ENCODE measurements around the gene ITFG1. TPM values are rescaled to one million over a fixed set of nuclear protein-coding genes. Genes with fewer than 3 reads are reported as not detected.

Gene ITFG1
- total and polyA plus RNA-seq, 2 of the 13 experiments (the other 11 are each of a cell fraction or from before 2014, with no cell fraction given): 74.5 to 150 TPM

DNA sequence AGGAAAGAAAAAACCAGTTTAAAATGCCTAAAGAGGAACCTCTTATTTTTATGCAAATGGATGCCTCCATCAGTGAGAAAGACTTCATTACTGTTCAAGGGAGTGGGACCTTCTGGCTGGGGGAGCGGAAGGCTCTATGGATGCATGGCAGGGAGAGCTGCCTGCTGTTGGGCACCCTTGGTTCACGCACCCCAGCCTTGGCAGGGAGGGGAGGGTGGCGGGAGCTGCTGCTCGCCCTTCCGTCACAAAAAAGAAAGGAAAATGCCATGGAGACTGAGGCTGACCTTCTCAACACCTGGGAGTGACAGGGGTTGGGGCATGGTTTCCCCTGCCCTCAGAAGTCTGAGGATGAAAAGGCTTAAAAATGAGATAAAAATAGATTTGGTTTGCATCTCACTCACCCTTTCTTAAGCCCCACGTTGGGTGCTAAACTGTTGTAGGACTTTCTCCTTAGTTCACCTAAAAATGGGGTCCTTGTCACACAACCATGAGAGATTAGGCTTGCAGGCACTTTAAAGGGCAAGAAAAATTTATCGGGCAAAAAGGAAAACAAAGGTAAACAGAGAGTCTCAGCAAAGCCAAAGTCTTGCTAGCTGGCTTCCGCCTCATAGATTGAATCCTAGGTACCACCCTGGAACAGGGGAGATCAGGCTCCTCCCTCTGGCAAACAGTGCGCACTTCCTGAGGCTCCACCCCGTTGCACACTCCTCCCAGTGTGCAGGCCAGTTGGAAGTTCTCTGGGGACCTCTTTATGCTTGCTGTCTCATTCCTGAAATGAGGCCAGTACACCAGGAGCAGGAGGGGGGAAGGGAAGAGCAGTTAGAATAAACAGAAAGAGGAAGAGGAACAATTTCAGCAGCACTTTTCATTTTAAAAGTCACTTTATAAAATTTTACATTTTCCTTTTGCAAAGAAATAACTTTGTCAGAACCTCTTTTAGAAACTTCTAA is 31.8 kb upstream of the ITFG1 start (continued):
- TF ChIP-seq, protein P1, sequence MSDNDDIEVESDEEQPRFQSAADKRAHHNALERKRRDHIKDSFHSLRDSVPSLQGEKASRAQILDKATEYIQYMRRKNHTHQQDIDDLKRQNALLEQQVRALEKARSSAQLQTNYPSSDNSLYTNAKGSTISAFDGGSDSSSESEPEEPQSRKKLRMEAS (IDR thresholded peaks at IDR 0.05): 0 out of 2 replicates have a peak, but pooled peaks have one; percentile 33
- peak; percentile 42; the same call in 1 of the 2 replicates for TF ChIP-seq ZBTB25 (CRISPR knock-in tag; IDR thresholded peaks at IDR 0.05)
- no peak for TF ChIP-seq ZNF749 (CRISPR knock-in tag; IDR thresholded peaks at IDR 0.05; ENCODE audit: borderline replicate concordance)
- TF ChIP-seq MED13 (CRISPR knock-in tag; IDR thresholded peaks at IDR 0.05): no peak
- TF ChIP-seq ZNF746 (CRISPR knock-in tag; IDR thresholded peaks at IDR 0.05): no peak
- 0 out of 2 replicates have a peak, but pooled peaks have one; percentile 31 for TF ChIP-seq SIX1 (CRISPR knock-in tag; IDR thresholded peaks at IDR 0.05; ENCODE audit: borderline replicate concordance)
- TF ChIP-seq CREB1 (IDR thresholded peaks at IDR 0.05): no peak
- TF ChIP-seq CREB1 (CRISPR knock-in tag; IDR thresholded peaks at IDR 0.05): peak; percentile 25; the same call in 1 of the 2 replicates
- no peak for TF ChIP-seq CAMTA2 (CRISPR knock-in tag; IDR thresholded peaks at IDR 0.05; ENCODE audit: borderline replicate concordance)
- TF ChIP-seq, protein P2, sequence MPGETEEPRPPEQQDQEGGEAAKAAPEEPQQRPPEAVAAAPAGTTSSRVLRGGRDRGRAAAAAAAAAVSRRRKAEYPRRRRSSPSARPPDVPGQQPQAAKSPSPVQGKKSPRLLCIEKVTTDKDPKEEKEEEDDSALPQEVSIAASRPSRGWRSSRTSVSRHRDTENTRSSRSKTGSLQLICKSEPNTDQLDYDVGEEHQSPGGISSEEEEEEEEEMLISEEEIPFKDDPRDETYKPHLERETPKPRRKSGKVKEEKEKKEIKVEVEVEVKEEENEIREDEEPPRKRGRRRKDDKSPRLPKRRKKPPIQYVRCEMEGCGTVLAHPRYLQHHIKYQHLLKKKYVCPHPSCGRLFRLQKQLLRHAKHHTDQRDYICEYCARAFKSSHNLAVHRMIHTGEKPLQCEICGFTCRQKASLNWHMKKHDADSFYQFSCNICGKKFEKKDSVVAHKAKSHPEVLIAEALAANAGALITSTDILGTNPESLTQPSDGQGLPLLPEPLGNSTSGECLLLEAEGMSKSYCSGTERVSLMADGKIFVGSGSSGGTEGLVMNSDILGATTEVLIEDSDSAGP (CRISPR knock-in tag; IDR thresholded peaks at IDR 0.05; ENCODE audit: borderline replicate concordance): peak; percentile 50; the same call in 1 of the 2 replicates
- TF ChIP-seq ZNF17 (CRISPR knock-in tag; IDR thresholded peaks at IDR 0.05): no peak
- TF ChIP-seq ZNF615 (CRISPR knock-in tag; IDR thresholded peaks at IDR 0.05; ENCODE audit: borderline replicate concordance): no peak
- TF ChIP-seq ZNF639 (CRISPR knock-in tag; conservative IDR thresholded peaks at IDR 0.05): no peak
- TF ChIP-seq ZNF383 (CRISPR knock-in tag; IDR thresholded peaks at IDR 0.05; ENCODE audit: borderline replicate concordance): peak; percentile 67; the same call in 1 of the 2 replicates
- no peak for TF ChIP-seq ATF7-NPFF (CRISPR knock-in tag; IDR thresholded peaks at IDR 0.05; ENCODE audit: low read depth)
- TF ChIP-seq HDAC2 (CRISPR knock-in tag; IDR thresholded peaks at IDR 0.05): peak; percentile 71; the same call in 1 of the 2 replicates
- no peak for TF ChIP-seq NR2F1 (CRISPR knock-in tag; IDR thresholded peaks at IDR 0.05)
- TF ChIP-seq NFIC (IDR thresholded peaks at IDR 0.05; ENCODE audit: low read length): peak; percentile 67; the same call in 1 of the 2 replicates
- TF ChIP-seq PCBP2 (optimal IDR thresholded peaks at IDR 0.05; ENCODE audit: low read depth, low read length, poor library complexity, severe bottlenecking): no peak
- no peak for TF ChIP-seq ZSCAN29 (CRISPR knock-in tag; conservative IDR thresholded peaks at IDR 0.05)
- no peak for TF ChIP-seq ASH2L (IDR thresholded peaks at IDR 0.05; ENCODE audit: insufficient read length, low read depth, low read length)
- 0 out of 2 replicates have a peak, but pooled peaks have one; percentile 48 for TF ChIP-seq POGK (CRISPR knock-in tag; conservative IDR thresholded peaks at IDR 0.05)

All from HepG2 (cell line).